Endodermal cell (in vitro differentiated cells): Measurements from ENCODE around the gene LRRC7. TPM values are rescaled to one million over a fixed set of nuclear protein-coding genes. Genes with fewer than 3 reads are reported as not detected.

Source experiments
- DNase-seq: peaks from one replicate; pipeline ENCODE4 v3.0.0-alpha.2; 2017
- H3K27ac ChIP-seq: 2 replicates; pipeline ENCODE4 v1.5.1; 2013; ENCODE audit warnings: mild to moderate bottlenecking, low read depth, low read length, moderate library complexity
- H3K27me3 ChIP-seq: 2 replicates; pipeline ENCODE4 v1.6.1; 2013; ENCODE audit warnings: mild to moderate bottlenecking, low read length, moderate library complexity; ENCODE audit not compliant: insufficient read depth, control insufficient read depth, poor library complexity, severe bottlenecking
- H3K36me3 ChIP-seq: 2 replicates; pipeline ENCODE4 v1.7.0; 2013; ENCODE audit warnings: mild to moderate bottlenecking, low read length, moderate library complexity; ENCODE audit not compliant: control insufficient read depth, insufficient read depth
- H3K4me1 ChIP-seq: one replicate; pipeline ENCODE4 v1.7.0; 2013; ENCODE audit warnings: low read length; ENCODE audit not compliant: control insufficient read depth, insufficient read depth
- H3K4me3 ChIP-seq: 2 replicates; pipeline ENCODE4 v1.5.1; 2013; ENCODE audit warnings: mild to moderate bottlenecking, low read length, moderate library complexity
- H3K9ac ChIP-seq: 2 replicates; pipeline ENCODE4 v1.6.1; 2013; ENCODE audit warnings: mild to moderate bottlenecking, low read length, moderate library complexity; ENCODE audit not compliant: poor library complexity, severe bottlenecking; ENCODE audit errors: extremely low read depth
- H3K9me3 ChIP-seq: 2 replicates; pipeline ENCODE4 v1.6.1; 2013; ENCODE audit warnings: mild to moderate bottlenecking, low read length, moderate library complexity; ENCODE audit not compliant: control insufficient read depth
- H3K27ac Mint-ChIP-seq: 2 replicates; pipeline ENCODE4 v1.8.0; 2020; ENCODE audit warnings: mixed read lengths
- H3K27me3 Mint-ChIP-seq: 2 replicates; pipeline ENCODE4 v1.8.0; 2021; ENCODE audit warnings: mild to moderate bottlenecking, mixed read lengths; ENCODE audit not compliant: insufficient read depth
- H3K36me3 Mint-ChIP-seq: 2 replicates; pipeline ENCODE4 v1.8.0; 2020; ENCODE audit warnings: low read depth, mixed read lengths
- H3K4me1 Mint-ChIP-seq: 2 replicates; pipeline ENCODE4 v1.8.0; 2020; ENCODE audit warnings: mixed read lengths
- H3K4me3 Mint-ChIP-seq: 2 replicates; pipeline ENCODE4 v1.8.0; 2020; ENCODE audit warnings: mild to moderate bottlenecking, moderate library complexity, mixed read lengths
- H3K9me3 Mint-ChIP-seq: 2 replicates; pipeline ENCODE4 v1.8.0; 2020; ENCODE audit warnings: mild to moderate bottlenecking, mixed read lengths
- CTCF ChIP-seq: fragments of 200-600 bp; sonication (generic); conservative IDR thresholded peaks from 2 replicates; pipeline ENCODE4 v1.5.0; 2021; ENCODE audit warnings: antibody characterized with exemption, mild to moderate bottlenecking
- WGBS, 2 experiments: methylation state at CpG; one replicate each; pipeline versions ENCODE4 v1.1.5 to v1.1.7; 2013; ENCODE audit warnings: missing lambda C conversion rate in 2 of 2, mixed read lengths in 1 of 2; ENCODE audit not compliant: insufficient coverage in 1 of 2, insufficient read length in 1 of 2; 5-methylcytosine and 5-hydroxymethylcytosine counted together
- total RNA-seq, 2 donors: library from RNA; stranded (reverse); fragmentation: NEBNext Ultra II Directional in 1 of 2; extraction: Animal tissue kit (Norgen Biotek cat#: 25700) in 1 of 2; gene quantifications; 2 replicates in 1 of 2; 3 replicates in 1 of 2; pipeline ENCODE4 v1.2.1, GENCODE V29; 2021

Gene LRRC7
- total RNA-seq, 2 donors from 2014 or later, result 1.4 to 2.2 TPM

DNA sequence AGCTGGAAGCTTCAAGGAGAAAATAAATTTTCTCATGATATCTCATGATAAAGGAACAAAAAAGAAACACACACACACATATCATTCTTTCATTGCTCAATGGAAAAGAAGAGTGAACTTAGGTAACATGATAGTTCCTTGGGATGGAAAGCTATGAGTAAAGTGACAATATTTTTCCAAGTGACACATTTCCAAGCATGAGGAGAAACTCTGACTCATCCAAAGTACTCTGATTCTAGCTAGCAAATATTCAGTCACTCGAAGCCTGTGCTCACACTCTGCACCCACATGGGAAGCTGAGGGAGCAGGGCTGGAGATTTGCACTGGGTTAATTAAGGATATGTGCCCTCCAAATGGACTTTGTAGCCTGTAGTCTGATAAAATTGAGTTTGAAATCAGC lies 415.3 kb downstream of the LRRC7 start:
- H3K4me1 Mint-ChIP-seq, result peaks cover 6% of the 10 kb centered on the region
- no peak overlapping the region for H3K27ac Mint-ChIP-seq
- H3K9me3 Mint-ChIP-seq, result no peaks in the 10 kb centered on the region
- H3K9me3 ChIP-seq, result no peaks in the 10 kb centered on the region
- H3K4me1 ChIP-seq, result no peaks in the 10 kb centered on the region
- H3K9ac ChIP-seq, result no peak overlapping the region
- no peak for DNase-seq
- H3K27me3 Mint-ChIP-seq, result peaks cover 3% of the 10 kb centered on the region
- WGBS, 2 experiments, result 60 to 83% methylated on average over 1 of the region's 1 CpG
- TF ChIP-seq CTCF, result no peak
- no peaks in the 10 kb centered on the region for H3K36me3 Mint-ChIP-seq
- no peaks in the 10 kb centered on the region for H3K36me3 ChIP-seq
- no peak overlapping the region for H3K4me3 Mint-ChIP-seq
- no peaks in the 10 kb centered on the region for H3K27me3 ChIP-seq
- no peak overlapping the region for H3K4me3 ChIP-seq
- H3K27ac ChIP-seq, result no peak overlapping the region

DNA sequence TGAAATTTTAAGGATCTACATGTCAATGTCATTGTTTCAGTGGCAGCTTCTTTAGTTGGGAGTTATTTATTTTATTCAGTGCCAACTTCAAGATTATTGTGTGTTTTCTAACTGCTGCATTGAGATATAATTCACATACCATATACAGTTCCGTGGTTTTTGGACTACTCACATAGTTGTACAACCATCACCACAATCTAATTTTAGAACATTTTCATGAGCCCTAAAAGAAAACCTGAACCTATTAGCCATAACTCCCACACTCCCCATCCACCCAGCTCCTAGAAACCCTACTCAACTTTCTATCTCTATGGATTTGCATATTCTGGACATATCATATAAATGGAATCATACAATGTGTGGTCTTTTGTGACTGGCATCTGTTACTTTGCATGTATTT lies 417.7 kb downstream of the LRRC7 start:
- H3K36me3 Mint-ChIP-seq, result no peaks in the 10 kb centered on the region
- H3K27ac Mint-ChIP-seq, result no peak overlapping the region
- H3K36me3 ChIP-seq, result no peaks in the 10 kb centered on the region
- H3K4me1 Mint-ChIP-seq, result no peaks in the 10 kb centered on the region
- H3K9me3 Mint-ChIP-seq, result no peaks in the 10 kb centered on the region
- no peaks in the 10 kb centered on the region for H3K9me3 ChIP-seq
- 89 to 100% methylated on average over 1 of the region's 1 CpG for WGBS, 2 experiments
- H3K27me3 ChIP-seq, result no peaks in the 10 kb centered on the region
- TF ChIP-seq CTCF, result no peak
- no peak overlapping the region for H3K27ac ChIP-seq
- H3K4me3 Mint-ChIP-seq, result no peak overlapping the region
- no peak overlapping the region for H3K9ac ChIP-seq
- no peaks in the 10 kb centered on the region for H3K4me1 ChIP-seq
- H3K27me3 Mint-ChIP-seq, result peaks cover 3% of the 10 kb centered on the region
- DNase-seq, result no peak
- H3K4me3 ChIP-seq, result no peak overlapping the region

DNA sequence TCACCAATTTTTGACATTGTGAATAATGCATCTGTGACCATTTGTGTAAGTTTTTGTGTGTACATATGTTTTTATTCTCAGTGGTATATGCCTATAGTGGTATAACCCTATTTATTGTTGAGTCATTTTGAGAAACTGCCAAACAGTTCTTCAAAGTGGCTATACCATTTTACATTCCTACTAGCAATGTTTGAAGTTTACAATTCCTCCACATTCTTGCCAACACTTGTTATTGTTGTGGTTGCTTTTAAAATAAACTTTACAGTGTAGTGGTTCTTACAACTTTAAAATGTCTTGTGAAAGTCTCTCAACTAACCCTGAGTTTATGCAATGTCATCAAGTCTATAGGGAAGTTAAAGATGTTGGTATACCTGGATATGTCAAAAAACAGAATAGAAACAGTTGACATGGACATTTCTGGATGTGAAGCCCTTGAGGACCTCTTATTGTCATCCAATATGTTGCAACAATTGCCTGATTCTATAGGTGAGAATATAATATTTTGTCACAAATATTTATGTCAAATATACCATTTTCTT lies 418.2 kb downstream of the LRRC7 start:
- no peaks in the 10 kb centered on the region for H3K9me3 ChIP-seq
- no peak for DNase-seq
- H3K4me1 ChIP-seq, result no peaks in the 10 kb centered on the region
- H3K4me3 ChIP-seq, result no peak overlapping the region
- no peaks in the 10 kb centered on the region for H3K9me3 Mint-ChIP-seq
- no peak overlapping the region for H3K4me3 Mint-ChIP-seq
- no peaks in the 10 kb centered on the region for H3K36me3 Mint-ChIP-seq
- peaks cover 3% of the 10 kb centered on the region for H3K27me3 Mint-ChIP-seq
- H3K27ac ChIP-seq, result no peak overlapping the region
- no peaks in the 10 kb centered on the region for H3K4me1 Mint-ChIP-seq
- H3K27me3 ChIP-seq, result no peaks in the 10 kb centered on the region
- no peak overlapping the region for H3K27ac Mint-ChIP-seq
- no peak for TF ChIP-seq CTCF
- H3K36me3 ChIP-seq, result no peaks in the 10 kb centered on the region
- H3K9ac ChIP-seq, result no peak overlapping the region
